Measurements from ENCODE around the gene TIMP3.

The TIMP3 gene

GRCh38 chr22:32820131-32821119, 18.9 kb downstream of the TIMP3 start:
- H3K4me3 ChIP-seq (ENCODE audit: low read depth, low read length): no peak overlapping the region
- POLR2A ChIA-PET: no interaction called here
- no peaks in the 10 kb centered on the region for H3K9me3 ChIP-seq (ENCODE audit: control insufficient read depth, insufficient read depth, low read depth, low read length)
- TF ChIP-seq ZNF544 (tag by site-specific recombination; IDR thresholded peaks at IDR 0.05) (no peak), ZFHX2 (tag by site-specific recombination; conservative IDR thresholded peaks at IDR 0.05) (peak; percentile 78), CTCF (tag by site-specific recombination; IDR thresholded peaks at IDR 0.05) (no peak), HOXA7 (CRISPR knock-in tag; IDR thresholded peaks at IDR 0.05; ENCODE audit: borderline replicate concordance) (no peak), ZSCAN4 (tag by site-specific recombination; IDR thresholded peaks at IDR 0.05) (peak; percentile 75), EGR2 (tag by site-specific recombination; IDR thresholded peaks at IDR 0.05; ENCODE audit: low read depth) (peak; percentile 92), ZNF776 (tag by site-specific recombination; IDR thresholded peaks at IDR 0.05; ENCODE audit: borderline replicate concordance) (0 out of 2 replicates have a peak, but pooled peaks have one; percentile 27), ZNF404 (tag by site-specific recombination; IDR thresholded peaks at IDR 0.05) (no peak)
- H3K4me1 ChIP-seq (ENCODE audit: control insufficient read depth, insufficient read depth, low read length): no peaks in the 10 kb centered on the region
- CTCF ChIA-PET: interaction anchor here (1.0 to 1.9 kb wide), 3 partner anchors 23 to 292 kb away, joined by 3 to 7 read pairs (median 5); no protein-coding TSS in a partner anchor
- H3K36me3 ChIP-seq (ENCODE audit: control insufficient read depth in 2 of 2, insufficient read depth in 1 of 2, low read length in 2 of 2): no peaks in the 10 kb centered on the region
- no peak overlapping the region for H3K27ac ChIP-seq (ENCODE audit: extremely low read depth, low read depth, low read length)

- H3K4me3 ChIP-seq (ENCODE audit: low read depth, low read length): no peak overlapping the region
- no peaks in the 10 kb centered on the region for H3K9me3 ChIP-seq (ENCODE audit: control insufficient read depth, insufficient read depth, low read depth, low read length)
- H3K36me3 ChIP-seq (ENCODE audit: control insufficient read depth in 2 of 2, insufficient read depth in 1 of 2, low read length in 2 of 2): no peaks in the 10 kb centered on the region
- H3K4me1 ChIP-seq (ENCODE audit: control insufficient read depth, insufficient read depth, low read length): no peaks in the 10 kb centered on the region
- TF ChIP-seq ZNF121 (tag by site-specific recombination; IDR thresholded peaks at IDR 0.05): no peak
- TF ChIP-seq ZNF404 (tag by site-specific recombination; IDR thresholded peaks at IDR 0.05): no peak
- no peak for TF ChIP-seq ZNF133 (tag by site-specific recombination; IDR thresholded peaks at IDR 0.05)
- no peak for TF ChIP-seq ZNF10 (tag by site-specific recombination; IDR thresholded peaks at IDR 0.05)
- ChIA-PET CTCF (interaction anchor here (0.7 to 1.9 kb wide), 4 partner anchors 14 to 294 kb away, joined by 3 to 7 read pairs (median 4); no protein-coding TSS in a partner anchor), POLR2A (no interaction called here)
- H3K27ac ChIP-seq (ENCODE audit: extremely low read depth, low read depth, low read length): no peak overlapping the region
These were observed 20.8 kb downstream of the TIMP3 start for GRCh38 chr22:32822179-32822877.

GRCh38 chr22:32823024-32823730, 21.7 kb downstream of the TIMP3 start:
- CTCF ChIA-PET: interaction anchor here (0.7 to 1.9 kb wide), 9 partner anchors 8 to 295 kb away, joined by 3 to 10 read pairs (median 3); no protein-coding TSS in a partner anchor
- TF ChIP-seq HOXA7 (CRISPR knock-in tag; IDR thresholded peaks at IDR 0.05; ENCODE audit: borderline replicate concordance) (no peak), ZNF654 (tag by site-specific recombination; IDR thresholded peaks at IDR 0.05; ENCODE audit: low read depth) (peak; percentile 27; the same call in 1 of the 2 replicates)
- H3K4me3 ChIP-seq (ENCODE audit: low read depth, low read length): no peak overlapping the region
- no peaks in the 10 kb centered on the region for H3K9me3 ChIP-seq (ENCODE audit: control insufficient read depth, insufficient read depth, low read depth, low read length)
- H3K27ac ChIP-seq (ENCODE audit: extremely low read depth, low read depth, low read length): no peak overlapping the region
- no peaks in the 10 kb centered on the region for H3K4me1 ChIP-seq (ENCODE audit: control insufficient read depth, insufficient read depth, low read length)
- no peaks in the 10 kb centered on the region for H3K36me3 ChIP-seq (ENCODE audit: control insufficient read depth in 2 of 2, insufficient read depth in 1 of 2, low read length in 2 of 2)
- POLR2A ChIA-PET: no interaction called here

All from HEK293 (cell line).